IMR-90 (cell line): ENCODE results near the gene NDUFC2. TPM values are rescaled to one million over a fixed set of nuclear protein-coding genes. Genes with fewer than 3 reads are reported as not detected.

Experiments
- ATAC-seq: fragments of 200-7000 bp; cut with Tn5 transposase; 2 replicates; pipeline ENCODE4 v1.9.1; 2020; ENCODE audit warnings: low read depth, mild to moderate bottlenecking, moderate library complexity
- BruUV-seq: library from RNA; stranded (reverse); fragments of 400-500 nt; replicated peaks from 2 replicates; lab custom pipeline; 2021; lab: Mats Ljungman, UMichigan
- CTCF ChIA-PET: fragments of 300-600 bp; formaldehyde crosslinking; extraction: SDS; loops from one replicate; lab custom pipeline; 2021; ENCODE audit warnings: antibody characterized with exemption; lab: Yijun Ruan, JAX
- POLR2A ChIA-PET: fragments of 300-600 bp; sonication (Branson Sonifier 250); formaldehyde crosslinking; loops from one replicate; lab custom pipeline; 2022; ENCODE audit warnings: antibody characterized with exemption; ENCODE audit not compliant: unreplicated experiment; lab: Charles Lee
- DNase-seq: peaks from one replicate; pipeline ENCODE4 v3.0.0; 2013
- H2AFZ ChIP-seq: replicated peaks from 2 replicates; pipeline ENCODE3; 2013; ENCODE audit warnings: low read length, mild to moderate bottlenecking; ENCODE audit not compliant: poor library complexity
- H2AK5ac ChIP-seq: 2 replicates; pipeline ENCODE4 v1.6.1; 2013; ENCODE audit warnings: low read depth, low read length, inconsistent platforms
- H2AK9ac ChIP-seq: replicated peaks from 2 replicates; pipeline ENCODE3; 2013; ENCODE audit warnings: mild to moderate bottlenecking, low read depth, low read length, moderate library complexity; ENCODE audit not compliant: poor library complexity
- H2BK120ac ChIP-seq: 2 replicates; pipeline ENCODE4 v1.6.1; 2013; ENCODE audit warnings: low read depth, low read length, inconsistent platforms
- H2BK15ac ChIP-seq: 3 replicates; pipeline ENCODE4 v1.6.1; 2013; ENCODE audit warnings: low read depth, low read length, inconsistent platforms
- H2BK20ac ChIP-seq: 2 replicates; pipeline ENCODE4 v1.6.1; 2013; ENCODE audit warnings: low read depth, mild to moderate bottlenecking, inconsistent platforms, low read length, moderate library complexity
- H2BK5ac ChIP-seq: 2 replicates; pipeline ENCODE4 v1.6.1; 2013; ENCODE audit warnings: mild to moderate bottlenecking, low read depth, low read length, inconsistent platforms; ENCODE audit not compliant: poor library complexity, severe bottlenecking
- H3K14ac ChIP-seq: replicated peaks from 2 replicates; pipeline ENCODE4 v1.6.1; 2013; ENCODE audit warnings: low read depth, low read length, inconsistent platforms
- H3K18ac ChIP-seq: 2 replicates; pipeline ENCODE4 v1.6.1; 2013; ENCODE audit warnings: low read depth, low read length, control low read depth
- H3K23ac ChIP-seq: 2 replicates; pipeline ENCODE4 v1.6.1; 2013; ENCODE audit warnings: low read depth, low read length, inconsistent platforms
- H3K27ac ChIP-seq: 2 replicates; pipeline ENCODE4 v1.5.1; 2013; ENCODE audit warnings: mild to moderate bottlenecking, control low read depth, low read length; ENCODE audit not compliant: insufficient read depth
- H3K27me3 ChIP-seq: 2 replicates; pipeline ENCODE4 v1.6.1; 2013; ENCODE audit warnings: low read length; ENCODE audit not compliant: control insufficient read depth, insufficient read depth
- H3K36me3 ChIP-seq: 2 replicates; pipeline ENCODE4 v1.6.1; 2013; ENCODE audit warnings: low read length, mixed read lengths; ENCODE audit not compliant: control insufficient read depth, insufficient read depth
- H3K4ac ChIP-seq: 2 replicates; pipeline ENCODE4 v1.6.1; 2013; ENCODE audit warnings: low read depth, low read length, inconsistent platforms
- H3K4me1 ChIP-seq: 2 replicates; pipeline ENCODE4 v1.6.1; 2013; ENCODE audit warnings: low read length, mixed read lengths; ENCODE audit not compliant: control insufficient read depth, insufficient read depth
- H3K4me2 ChIP-seq: 2 replicates; pipeline ENCODE4 v1.6.1; 2013; ENCODE audit warnings: low read depth, mild to moderate bottlenecking, control low read depth, low read length, moderate library complexity
- H3K4me3 ChIP-seq: 2 replicates; pipeline ENCODE4 v1.5.1; 2013; ENCODE audit warnings: low read depth, mild to moderate bottlenecking, control low read depth, low read length, moderate library complexity; ENCODE audit not compliant: insufficient read depth
- H3K56ac ChIP-seq: 2 replicates; pipeline ENCODE4 v1.6.1; 2013; ENCODE audit warnings: low read length, inconsistent platforms; ENCODE audit not compliant: insufficient read depth; ENCODE audit errors: extremely low read depth
- H3K79me1 ChIP-seq, 2 experiments: 2 replicates each; pipeline ENCODE4 v1.6.1; 2013; ENCODE audit warnings: low read length in 2 of 2, inconsistent platforms in 1 of 2, low read depth in 1 of 2
- H3K9ac ChIP-seq: 2 replicates; pipeline ENCODE4 v1.6.1; 2013; ENCODE audit warnings: low read depth, low read length, control low read depth
- H3K9me1 ChIP-seq: 2 replicates; pipeline ENCODE4 v1.6.1; 2013; ENCODE audit warnings: low read length, inconsistent platforms; ENCODE audit not compliant: insufficient read depth
- H3K9me3 ChIP-seq: 2 replicates; pipeline ENCODE4 v1.6.1; 2013; ENCODE audit warnings: low read length; ENCODE audit not compliant: control insufficient read depth, insufficient read depth
- H4K20me1 ChIP-seq: 2 replicates; pipeline ENCODE4 v1.6.1; 2013; ENCODE audit warnings: low read length, inconsistent platforms; ENCODE audit not compliant: insufficient read depth
- H4K5ac ChIP-seq: 2 replicates; pipeline ENCODE4 v1.6.1; 2013; ENCODE audit warnings: mild to moderate bottlenecking, low read depth, low read length, control low read depth
- H4K8ac ChIP-seq, 2 experiments: 2 replicates each; pipeline ENCODE4 v1.6.1; 2013; ENCODE audit warnings: low read depth in 2 of 2, low read length in 2 of 2, control low read depth in 1 of 2, inconsistent platforms in 1 of 2
- H4K91ac ChIP-seq: 2 replicates; pipeline ENCODE4 v1.6.1; 2013; ENCODE audit warnings: low read depth, low read length, inconsistent platforms; ENCODE audit not compliant: insufficient read depth
- BHLHE40 ChIP-seq: fragments of 150-350 bp; IDR thresholded peaks from 2 replicates; pipeline ENCODE4 v1.6.1; 2016; ENCODE audit warnings: mild to moderate bottlenecking, low read depth, low read length
- CHD1 ChIP-seq: IDR thresholded peaks from 2 replicates; pipeline ENCODE4 v1.6.1; 2012; ENCODE audit warnings: low read depth, low read length, improper control_type of control experiment
- FOS ChIP-seq: fragments of 150-350 bp; IDR thresholded peaks from 2 replicates; pipeline ENCODE4 v1.6.1; 2016; ENCODE audit warnings: low read depth, low read length
- MXI1 ChIP-seq: IDR thresholded peaks from 2 replicates; pipeline ENCODE4 v1.6.1; 2012; ENCODE audit warnings: low read depth, mild to moderate bottlenecking, low read length, moderate library complexity, borderline replicate concordance
- RAD21 ChIP-seq: IDR thresholded peaks from 2 replicates; pipeline ENCODE4 v1.6.1; 2012; ENCODE audit warnings: low read length, improper control_type of control experiment
- RFX5 ChIP-seq: IDR thresholded peaks from 2 replicates; pipeline ENCODE4 v1.8.0; 2012; ENCODE audit warnings: low read depth, mild to moderate bottlenecking, low read length, moderate library complexity
- USF2 ChIP-seq: fragments of 150-350 bp; IDR thresholded peaks from 2 replicates; pipeline ENCODE4 v1.6.1; 2017; ENCODE audit warnings: mild to moderate bottlenecking, antibody characterized with exemption, low read length, low read depth
- WGBS, 2 experiments: methylation state at CpG; one replicate each; pipeline versions ENCODE4 v1.1.5 to v1.1.7; 2013; ENCODE audit warnings: missing lambda C conversion rate in 2 of 2; ENCODE audit not compliant: insufficient read length in 1 of 2; ENCODE audit errors: extremely low coverage in 2 of 2; 5-methylcytosine and 5-hydroxymethylcytosine counted together
- dilution Hi-C: fragments of 300-500 bp; cut with HindIII; formaldehyde crosslinking; loops from one replicate; pipeline ENCODE4 v1.14.3; 2018; ENCODE audit warnings: low sequenced_read_pairs; ENCODE audit not compliant: unreplicated experiment
- in situ Hi-C: fragments of 300-500 bp; cut with MboI; formaldehyde crosslinking; loops from 3 replicates; pipeline ENCODE4 v1.14.3; 2019; ENCODE audit warnings: low sequenced_read_pairs, inconsistent platforms, mixed read lengths
- intact Hi-C: fragments of 100-400 bp; cut with micrococcal nuclease; formaldehyde crosslinking; loops from 2 replicates; pipeline ENCODE4 v1.10.0; 2022
- polyA plus RNA-seq, 3 experiments: library from polyadenylated mRNA; depleted of rRNA; stranded (reverse); fragments of >200 nt; gene quantifications; 2 replicates each; pipeline ENCODE4 v1.2.3, GENCODE V29; 2012; ENCODE audit warnings: low replicate concordance in 1 of 3
- total RNA-seq: library from RNA; depleted of rRNA; stranded (reverse); fragments of >200 nt; gene quantifications from 2 replicates; pipeline ENCODE4 v1.2.3, GENCODE V29; 2012
- TF ChIP-seq, protein P1 (sequence below): fragments of 150-350 bp; IDR thresholded peaks from 2 replicates; pipeline ENCODE4 v1.6.1; 2016; ENCODE audit warnings: low read depth, mild to moderate bottlenecking, low read length, moderate library complexity, borderline replicate concordance

Gene NDUFC2
- total and polyA plus RNA-seq, 2 of the 4 experiments (the other 2 are of a cell fraction): 146 to 340 TPM

DNA sequence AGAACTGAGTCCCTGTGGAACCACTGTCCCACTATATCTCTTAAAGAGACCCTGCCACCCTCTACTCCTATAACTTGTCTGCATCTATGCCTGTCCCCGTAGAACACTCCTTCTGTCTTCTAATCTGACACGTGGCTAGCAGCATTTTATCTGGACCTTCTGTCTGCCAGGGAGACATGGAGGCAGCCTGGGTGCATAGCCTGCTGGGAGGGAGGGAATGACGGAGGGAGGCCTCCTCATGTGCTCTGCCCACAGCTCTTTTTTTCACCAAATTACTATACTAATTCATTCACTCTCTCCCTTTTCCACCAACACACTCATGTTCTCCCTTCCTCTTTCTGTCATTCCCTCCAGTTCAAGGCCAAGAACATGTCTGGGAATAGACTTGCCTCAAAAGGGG lies 23.6 kb downstream of the NDUFC2 start:
- Histone ChIP-seq H3K23ac (no peak overlapping the region), H3K79me1 (no peaks in the 10 kb centered on the region; a peak in 2 of 4 replicates), H3K27ac (no peak overlapping the region), H2BK120ac (no peak overlapping the region), H3K9me1 (peaks cover 5% of the 10 kb centered on the region), H2BK5ac (no peak overlapping the region), H3K4me3 (no peak overlapping the region), H4K8ac (no peak overlapping the region), H2AFZ (no peak overlapping the region), H2AK9ac (no peak overlapping the region), H3K9ac (no peak overlapping the region), H4K20me1 (no peaks in the 10 kb centered on the region), H3K14ac (no peak overlapping the region), H3K4me1 (peaks cover 3% of the 10 kb centered on the region), H3K18ac (no peak overlapping the region), H2AK5ac (no peak overlapping the region), H4K91ac (no peak overlapping the region), H3K4ac (no peak overlapping the region), H3K36me3 (no peaks in the 10 kb centered on the region), H2BK15ac (no peak overlapping the region), H4K5ac (no peak overlapping the region), H3K27me3 (no peaks in the 10 kb centered on the region), H3K4me2 (no peak overlapping the region), H3K9me3 (no peaks in the 10 kb centered on the region), H3K56ac (no peak overlapping the region), H2BK20ac (no peak overlapping the region)
- DNase-seq (no peak), ATAC-seq (no peak)
- TF ChIP-seq FOS (no peak), USF2 (no peak), RAD21 (no peak), CHD1 (no peak), RFX5 (no peak), MXI1 (no peak), BHLHE40 (no peak)
- TF ChIP-seq, protein P1, sequence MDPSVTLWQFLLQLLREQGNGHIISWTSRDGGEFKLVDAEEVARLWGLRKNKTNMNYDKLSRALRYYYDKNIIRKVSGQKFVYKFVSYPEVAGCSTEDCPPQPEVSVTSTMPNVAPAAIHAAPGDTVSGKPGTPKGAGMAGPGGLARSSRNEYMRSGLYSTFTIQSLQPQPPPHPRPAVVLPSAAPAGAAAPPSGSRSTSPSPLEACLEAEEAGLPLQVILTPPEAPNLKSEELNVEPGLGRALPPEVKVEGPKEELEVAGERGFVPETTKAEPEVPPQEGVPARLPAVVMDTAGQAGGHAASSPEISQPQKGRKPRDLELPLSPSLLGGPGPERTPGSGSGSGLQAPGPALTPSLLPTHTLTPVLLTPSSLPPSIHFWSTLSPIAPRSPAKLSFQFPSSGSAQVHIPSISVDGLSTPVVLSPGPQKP: no peak
- dilution Hi-C loops (no loop called here), in situ Hi-C loops (no loop called here), intact Hi-C loops (no loop called here)
- CTCF ChIA-PET: no interaction called here
- POLR2A ChIA-PET: no interaction called here
- WGBS, 2 experiments: no CpG with 5 or more reads among the region's 3 CpGs
- BruUV-seq: no TSS peak
